IMR-90 (cell line): ENCODE results near the gene EML6. TPM values are rescaled to one million over a fixed set of nuclear protein-coding genes. Genes with fewer than 3 reads are reported as not detected.

Source experiments
- ATAC-seq: fragments of 200-7000 bp; cut with Tn5 transposase; 2 replicates; pipeline ENCODE4 v1.9.1; 2020; ENCODE audit warnings: low read depth, mild to moderate bottlenecking, moderate library complexity
- BruUV-seq: library from RNA; stranded (reverse); fragments of 400-500 nt; replicated peaks from 2 replicates; lab custom pipeline; 2021; lab: Mats Ljungman, UMichigan
- CTCF ChIA-PET: fragments of 300-600 bp; formaldehyde crosslinking; extraction: SDS; loops from one replicate; lab custom pipeline; 2021; ENCODE audit warnings: antibody characterized with exemption; lab: Yijun Ruan, JAX
- POLR2A ChIA-PET: fragments of 300-600 bp; sonication (Branson Sonifier 250); formaldehyde crosslinking; loops from one replicate; lab custom pipeline; 2022; ENCODE audit warnings: antibody characterized with exemption; ENCODE audit not compliant: unreplicated experiment; lab: Charles Lee
- DNase-seq: peaks from one replicate; pipeline ENCODE4 v3.0.0; 2013
- H2AFZ ChIP-seq: replicated peaks from 2 replicates; pipeline ENCODE3; 2013; ENCODE audit warnings: low read length, mild to moderate bottlenecking; ENCODE audit not compliant: poor library complexity
- H2AK5ac ChIP-seq: 2 replicates; pipeline ENCODE4 v1.6.1; 2013; ENCODE audit warnings: low read depth, low read length, inconsistent platforms
- H2AK9ac ChIP-seq: replicated peaks from 2 replicates; pipeline ENCODE3; 2013; ENCODE audit warnings: mild to moderate bottlenecking, low read depth, low read length, moderate library complexity; ENCODE audit not compliant: poor library complexity
- H2BK120ac ChIP-seq: 2 replicates; pipeline ENCODE4 v1.6.1; 2013; ENCODE audit warnings: low read depth, low read length, inconsistent platforms
- H2BK15ac ChIP-seq: 3 replicates; pipeline ENCODE4 v1.6.1; 2013; ENCODE audit warnings: low read depth, low read length, inconsistent platforms
- H2BK20ac ChIP-seq: 2 replicates; pipeline ENCODE4 v1.6.1; 2013; ENCODE audit warnings: low read depth, mild to moderate bottlenecking, inconsistent platforms, low read length, moderate library complexity
- H2BK5ac ChIP-seq: 2 replicates; pipeline ENCODE4 v1.6.1; 2013; ENCODE audit warnings: mild to moderate bottlenecking, low read depth, low read length, inconsistent platforms; ENCODE audit not compliant: poor library complexity, severe bottlenecking
- H3K14ac ChIP-seq: replicated peaks from 2 replicates; pipeline ENCODE4 v1.6.1; 2013; ENCODE audit warnings: low read depth, low read length, inconsistent platforms
- H3K18ac ChIP-seq: 2 replicates; pipeline ENCODE4 v1.6.1; 2013; ENCODE audit warnings: low read depth, low read length, control low read depth
- H3K23ac ChIP-seq: 2 replicates; pipeline ENCODE4 v1.6.1; 2013; ENCODE audit warnings: low read depth, low read length, inconsistent platforms
- H3K27ac ChIP-seq: 2 replicates; pipeline ENCODE4 v1.5.1; 2013; ENCODE audit warnings: mild to moderate bottlenecking, control low read depth, low read length; ENCODE audit not compliant: insufficient read depth
- H3K27me3 ChIP-seq: 2 replicates; pipeline ENCODE4 v1.6.1; 2013; ENCODE audit warnings: low read length; ENCODE audit not compliant: control insufficient read depth, insufficient read depth
- H3K36me3 ChIP-seq: 2 replicates; pipeline ENCODE4 v1.6.1; 2013; ENCODE audit warnings: low read length, mixed read lengths; ENCODE audit not compliant: control insufficient read depth, insufficient read depth
- H3K4ac ChIP-seq: 2 replicates; pipeline ENCODE4 v1.6.1; 2013; ENCODE audit warnings: low read depth, low read length, inconsistent platforms
- H3K4me1 ChIP-seq: 2 replicates; pipeline ENCODE4 v1.6.1; 2013; ENCODE audit warnings: low read length, mixed read lengths; ENCODE audit not compliant: control insufficient read depth, insufficient read depth
- H3K4me2 ChIP-seq: 2 replicates; pipeline ENCODE4 v1.6.1; 2013; ENCODE audit warnings: low read depth, mild to moderate bottlenecking, control low read depth, low read length, moderate library complexity
- H3K4me3 ChIP-seq: 2 replicates; pipeline ENCODE4 v1.5.1; 2013; ENCODE audit warnings: low read depth, mild to moderate bottlenecking, control low read depth, low read length, moderate library complexity; ENCODE audit not compliant: insufficient read depth
- H3K56ac ChIP-seq: 2 replicates; pipeline ENCODE4 v1.6.1; 2013; ENCODE audit warnings: low read length, inconsistent platforms; ENCODE audit not compliant: insufficient read depth; ENCODE audit errors: extremely low read depth
- H3K79me1 ChIP-seq, 2 experiments: 2 replicates each; pipeline ENCODE4 v1.6.1; 2013; ENCODE audit warnings: low read length in 2 of 2, inconsistent platforms in 1 of 2, low read depth in 1 of 2
- H3K9ac ChIP-seq: 2 replicates; pipeline ENCODE4 v1.6.1; 2013; ENCODE audit warnings: low read depth, low read length, control low read depth
- H3K9me1 ChIP-seq: 2 replicates; pipeline ENCODE4 v1.6.1; 2013; ENCODE audit warnings: low read length, inconsistent platforms; ENCODE audit not compliant: insufficient read depth
- H3K9me3 ChIP-seq: 2 replicates; pipeline ENCODE4 v1.6.1; 2013; ENCODE audit warnings: low read length; ENCODE audit not compliant: control insufficient read depth, insufficient read depth
- H4K20me1 ChIP-seq: 2 replicates; pipeline ENCODE4 v1.6.1; 2013; ENCODE audit warnings: low read length, inconsistent platforms; ENCODE audit not compliant: insufficient read depth
- H4K5ac ChIP-seq: 2 replicates; pipeline ENCODE4 v1.6.1; 2013; ENCODE audit warnings: mild to moderate bottlenecking, low read depth, low read length, control low read depth
- H4K8ac ChIP-seq, 2 experiments: 2 replicates each; pipeline ENCODE4 v1.6.1; 2013; ENCODE audit warnings: low read depth in 2 of 2, low read length in 2 of 2, control low read depth in 1 of 2, inconsistent platforms in 1 of 2
- H4K91ac ChIP-seq: 2 replicates; pipeline ENCODE4 v1.6.1; 2013; ENCODE audit warnings: low read depth, low read length, inconsistent platforms; ENCODE audit not compliant: insufficient read depth
- BHLHE40 ChIP-seq: fragments of 150-350 bp; IDR thresholded peaks from 2 replicates; pipeline ENCODE4 v1.6.1; 2016; ENCODE audit warnings: mild to moderate bottlenecking, low read depth, low read length
- CEBPB ChIP-seq: IDR thresholded peaks from 2 replicates; pipeline ENCODE4 v1.6.1; 2012; ENCODE audit warnings: low read depth, low read length, improper control_type of control experiment
- CHD1 ChIP-seq: IDR thresholded peaks from 2 replicates; pipeline ENCODE4 v1.6.1; 2012; ENCODE audit warnings: low read depth, low read length, improper control_type of control experiment
- CTCF ChIP-seq: conservative IDR thresholded peaks from 2 replicates; pipeline ENCODE4 v1.5.1; 2012; ENCODE audit warnings: mild to moderate bottlenecking, low read depth, low read length, improper control_type of control experiment
- MAZ ChIP-seq: IDR thresholded peaks from 2 replicates; pipeline ENCODE4 v1.6.1; 2012; ENCODE audit warnings: low read depth, mild to moderate bottlenecking, low read length, improper control_type of control experiment, moderate library complexity, borderline replicate concordance
- NFE2L2 ChIP-seq: fragments of 150-350 bp; IDR thresholded peaks from 2 replicates; pipeline ENCODE4 v1.6.1; 2016; ENCODE audit warnings: low read depth, mild to moderate bottlenecking, low read length
- RAD21 ChIP-seq: IDR thresholded peaks from 2 replicates; pipeline ENCODE4 v1.6.1; 2012; ENCODE audit warnings: low read length, improper control_type of control experiment
- RCOR1 ChIP-seq: IDR thresholded peaks from 2 replicates; pipeline ENCODE4 v1.6.1; 2012; ENCODE audit warnings: mild to moderate bottlenecking, low read length, improper control_type of control experiment; ENCODE audit not compliant: insufficient replicate concordance
- RFX5 ChIP-seq: IDR thresholded peaks from 2 replicates; pipeline ENCODE4 v1.8.0; 2012; ENCODE audit warnings: low read depth, mild to moderate bottlenecking, low read length, moderate library complexity
- SMC3 ChIP-seq: fragments of 150-350 bp; IDR thresholded peaks from 2 replicates; pipeline ENCODE4 v1.6.1; 2016; ENCODE audit warnings: low read depth, mild to moderate bottlenecking, antibody characterized with exemption, low read length, moderate library complexity
- WGBS, 2 experiments: methylation state at CpG; one replicate each; pipeline versions ENCODE4 v1.1.5 to v1.1.7; 2013; ENCODE audit warnings: missing lambda C conversion rate in 2 of 2; ENCODE audit not compliant: insufficient read length in 1 of 2; ENCODE audit errors: extremely low coverage in 2 of 2; 5-methylcytosine and 5-hydroxymethylcytosine counted together
- dilution Hi-C: fragments of 300-500 bp; cut with HindIII; formaldehyde crosslinking; loops from one replicate; pipeline ENCODE4 v1.14.3; 2018; ENCODE audit warnings: low sequenced_read_pairs; ENCODE audit not compliant: unreplicated experiment
- in situ Hi-C: fragments of 300-500 bp; cut with MboI; formaldehyde crosslinking; loops from 3 replicates; pipeline ENCODE4 v1.14.3; 2019; ENCODE audit warnings: low sequenced_read_pairs, inconsistent platforms, mixed read lengths
- intact Hi-C: fragments of 100-400 bp; cut with micrococcal nuclease; formaldehyde crosslinking; loops from 2 replicates; pipeline ENCODE4 v1.10.0; 2022
- polyA plus RNA-seq, 3 experiments: library from polyadenylated mRNA; depleted of rRNA; stranded (reverse); fragments of >200 nt; gene quantifications; 2 replicates each; pipeline ENCODE4 v1.2.3, GENCODE V29; 2012; ENCODE audit warnings: low replicate concordance in 1 of 3
- total RNA-seq: library from RNA; depleted of rRNA; stranded (reverse); fragments of >200 nt; gene quantifications from 2 replicates; pipeline ENCODE4 v1.2.3, GENCODE V29; 2012
- TF ChIP-seq, protein P1 (sequence below): fragments of 150-350 bp; IDR thresholded peaks from 2 replicates; pipeline ENCODE4 v1.6.1; 2017; ENCODE audit warnings: mild to moderate bottlenecking, antibody characterized with exemption, low read length, low read depth

The EML6 gene
- total and polyA plus RNA-seq, 2 of the 4 experiments (the other 2 are of a cell fraction): 0.18 to 0.19 TPM

DNA sequence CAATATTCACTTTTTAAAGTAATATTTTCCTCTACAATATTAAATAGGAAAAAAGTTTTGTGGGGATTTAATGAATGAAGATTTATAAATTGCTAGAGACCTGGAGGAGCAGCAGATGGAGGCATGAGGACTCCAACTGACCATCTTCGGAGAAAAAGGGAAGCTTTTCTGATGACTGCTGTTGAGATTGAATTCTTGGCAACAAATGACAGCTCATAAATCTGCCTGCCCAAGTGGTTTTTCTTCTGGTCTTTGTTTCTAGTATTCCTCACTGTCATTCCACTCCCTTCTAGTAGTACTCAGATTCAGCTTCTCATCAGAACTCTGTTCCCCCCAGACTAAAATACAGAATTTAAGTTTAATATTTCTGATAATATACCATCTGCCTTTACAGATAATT, 157.0 kb downstream of the EML6 start:
- Histone ChIP-seq H3K4me1 (no peaks in the 10 kb centered on the region), H3K9ac (no peak overlapping the region), H3K27me3 (peaks cover 8% of the 10 kb centered on the region), H3K79me1 (no peaks in the 10 kb centered on the region; a peak in 1 of 4 replicates), H2BK15ac (no peak overlapping the region), H2BK5ac (no peak overlapping the region), H2AK9ac (no peak overlapping the region), H3K9me3 (no peaks in the 10 kb centered on the region), H4K5ac (no peak overlapping the region), H3K36me3 (no peaks in the 10 kb centered on the region), H3K9me1 (no peaks in the 10 kb centered on the region), H3K4me3 (no peak overlapping the region), H3K18ac (no peak overlapping the region), H4K20me1 (no peaks in the 10 kb centered on the region), H3K56ac (no peak overlapping the region), H2BK120ac (no peak overlapping the region), H3K27ac (no peak overlapping the region), H4K8ac (no peak overlapping the region), H2BK20ac (no peak overlapping the region), H3K23ac (no peak overlapping the region), H3K4me2 (no peak overlapping the region), H3K4ac (no peak overlapping the region), H3K14ac (no peak overlapping the region), H4K91ac (no peak overlapping the region), H2AK5ac (no peak overlapping the region), H2AFZ (no peak overlapping the region)
- dilution Hi-C loops: no loop called here
- CTCF ChIA-PET: interaction anchor here (0.9 to 1.1 kb wide), 2 partner anchors 9 to 10 kb away, joined by 3 read pairs; no protein-coding TSS in a partner anchor
- WGBS, 2 experiments: no CpG with 5 or more reads among the region's 1 CpG
- no TSS peak for BruUV-seq
- in situ Hi-C loops: no loop called here
- DNase-seq (no peak), ATAC-seq (no peak)
- intact Hi-C loops: no loop called here
- no peak for TF ChIP-seq BHLHE40
- no peak for TF ChIP-seq RFX5
- no peak for TF ChIP-seq MAZ
- no peak for TF ChIP-seq CHD1
- no peak for TF ChIP-seq CTCF
- TF ChIP-seq, protein P1, sequence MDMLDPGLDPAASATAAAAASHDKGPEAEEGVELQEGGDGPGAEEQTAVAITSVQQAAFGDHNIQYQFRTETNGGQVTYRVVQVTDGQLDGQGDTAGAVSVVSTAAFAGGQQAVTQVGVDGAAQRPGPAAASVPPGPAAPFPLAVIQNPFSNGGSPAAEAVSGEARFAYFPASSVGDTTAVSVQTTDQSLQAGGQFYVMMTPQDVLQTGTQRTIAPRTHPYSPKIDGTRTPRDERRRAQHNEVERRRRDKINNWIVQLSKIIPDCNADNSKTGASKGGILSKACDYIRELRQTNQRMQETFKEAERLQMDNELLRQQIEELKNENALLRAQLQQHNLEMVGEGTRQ: no peak
- TF ChIP-seq NFE2L2: no peak
- no peak for TF ChIP-seq CEBPB
- no peak for TF ChIP-seq SMC3
- TF ChIP-seq RAD21: no peak
- no peak for TF ChIP-seq RCOR1
- POLR2A ChIA-PET: no interaction called here
